ENCODE results near the gene UGT1A1. TPM values are rescaled to one million over a fixed set of nuclear protein-coding genes. Genes with fewer than 3 reads are reported as not detected.

UGT1A1 gene
- total and polyA plus RNA-seq, 8 donors, result 0.28 TPM; not detected in 7

DNA sequence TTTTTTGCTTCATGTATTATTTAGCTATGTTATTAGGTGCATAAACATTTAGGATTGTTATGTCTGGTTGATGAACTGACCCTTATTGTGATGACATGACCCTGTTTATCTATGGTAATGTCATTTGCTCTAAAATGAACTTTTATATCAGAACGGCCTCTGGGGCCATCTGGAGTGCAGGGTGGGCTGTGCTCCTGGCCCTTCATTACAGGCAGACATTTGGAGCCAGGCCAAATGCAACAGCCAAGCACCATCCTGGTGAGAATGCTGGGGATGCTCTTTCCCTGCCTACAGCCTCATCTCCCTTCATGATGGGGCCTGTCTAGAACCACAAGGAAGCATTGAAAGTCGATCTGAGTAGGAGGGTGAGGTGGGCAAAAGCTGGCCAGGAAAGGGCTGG is 56.3 kb downstream of the UGT1A1 start:
- no peaks in the 10 kb centered on the region for H3K27me3 ChIP-seq
- FAIRE-seq (no peak), ATAC-seq (no peak), DNase-seq (peak in 2 of 6 donors; percentile 6)
- TF ChIP-seq, protein P1, sequence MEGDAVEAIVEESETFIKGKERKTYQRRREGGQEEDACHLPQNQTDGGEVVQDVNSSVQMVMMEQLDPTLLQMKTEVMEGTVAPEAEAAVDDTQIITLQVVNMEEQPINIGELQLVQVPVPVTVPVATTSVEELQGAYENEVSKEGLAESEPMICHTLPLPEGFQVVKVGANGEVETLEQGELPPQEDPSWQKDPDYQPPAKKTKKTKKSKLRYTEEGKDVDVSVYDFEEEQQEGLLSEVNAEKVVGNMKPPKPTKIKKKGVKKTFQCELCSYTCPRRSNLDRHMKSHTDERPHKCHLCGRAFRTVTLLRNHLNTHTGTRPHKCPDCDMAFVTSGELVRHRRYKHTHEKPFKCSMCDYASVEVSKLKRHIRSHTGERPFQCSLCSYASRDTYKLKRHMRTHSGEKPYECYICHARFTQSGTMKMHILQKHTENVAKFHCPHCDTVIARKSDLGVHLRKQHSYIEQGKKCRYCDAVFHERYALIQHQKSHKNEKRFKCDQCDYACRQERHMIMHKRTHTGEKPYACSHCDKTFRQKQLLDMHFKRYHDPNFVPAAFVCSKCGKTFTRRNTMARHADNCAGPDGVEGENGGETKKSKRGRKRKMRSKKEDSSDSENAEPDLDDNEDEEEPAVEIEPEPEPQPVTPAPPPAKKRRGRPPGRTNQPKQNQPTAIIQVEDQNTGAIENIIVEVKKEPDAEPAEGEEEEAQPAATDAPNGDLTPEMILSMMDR (IDR thresholded peaks at IDR 0.05), result no peak
- no peaks in the 10 kb centered on the region for H3K4me1 ChIP-seq
- H3K9me3 ChIP-seq, result no peaks in the 10 kb centered on the region
- WGBS, 2 donors, result 57 to 60% methylated on average over 2 of the region's 2 CpGs
- H3K27ac ChIP-seq, result no peak overlapping the region
- intact Hi-C loops (cut with DNase I), result no loop called here
- no peaks in the 10 kb centered on the region for H3K36me3 ChIP-seq
- H3K4me3 ChIP-seq, result no peak overlapping the region

DNA sequence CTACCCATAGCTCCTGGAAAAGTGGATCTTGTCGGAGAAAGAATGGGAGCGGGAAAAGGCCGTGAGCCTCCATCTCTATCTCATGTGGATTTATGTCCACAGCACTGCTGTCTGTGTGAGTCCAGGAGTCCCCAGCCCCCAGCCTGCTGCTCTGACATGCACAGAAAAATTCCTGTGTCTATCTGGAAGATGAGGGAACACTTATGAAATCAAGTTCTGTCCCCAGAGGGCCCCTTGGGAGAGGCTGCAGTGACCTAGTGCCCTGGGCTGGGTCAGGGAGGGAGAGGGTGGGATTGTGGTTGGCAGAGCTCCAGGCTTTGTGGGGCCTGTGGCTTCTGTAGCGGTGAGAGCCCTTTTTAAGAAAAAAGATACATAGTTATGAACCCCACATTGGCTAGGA is 56.7 kb downstream of the UGT1A1 start:
- no peak overlapping the region for H3K4me3 ChIP-seq
- no peak overlapping the region for H3K27ac ChIP-seq
- no peaks in the 10 kb centered on the region for H3K27me3 ChIP-seq
- ATAC-seq, result no peak
- WGBS, 2 donors, result 84 to 86% methylated on average over 4 of the region's 4 CpGs
- no peaks in the 10 kb centered on the region for H3K36me3 ChIP-seq
- H3K9me3 ChIP-seq, result no peaks in the 10 kb centered on the region
- FAIRE-seq, result no peak
- TF ChIP-seq, protein P1 (IDR thresholded peaks at IDR 0.05), result no peak
- intact Hi-C loops (cut with DNase I), result no loop called here
- no peaks in the 10 kb centered on the region for H3K4me1 ChIP-seq
- peak in 3 of 6 donors; percentile 3 to 19 (median 11) for DNase-seq

DNA sequence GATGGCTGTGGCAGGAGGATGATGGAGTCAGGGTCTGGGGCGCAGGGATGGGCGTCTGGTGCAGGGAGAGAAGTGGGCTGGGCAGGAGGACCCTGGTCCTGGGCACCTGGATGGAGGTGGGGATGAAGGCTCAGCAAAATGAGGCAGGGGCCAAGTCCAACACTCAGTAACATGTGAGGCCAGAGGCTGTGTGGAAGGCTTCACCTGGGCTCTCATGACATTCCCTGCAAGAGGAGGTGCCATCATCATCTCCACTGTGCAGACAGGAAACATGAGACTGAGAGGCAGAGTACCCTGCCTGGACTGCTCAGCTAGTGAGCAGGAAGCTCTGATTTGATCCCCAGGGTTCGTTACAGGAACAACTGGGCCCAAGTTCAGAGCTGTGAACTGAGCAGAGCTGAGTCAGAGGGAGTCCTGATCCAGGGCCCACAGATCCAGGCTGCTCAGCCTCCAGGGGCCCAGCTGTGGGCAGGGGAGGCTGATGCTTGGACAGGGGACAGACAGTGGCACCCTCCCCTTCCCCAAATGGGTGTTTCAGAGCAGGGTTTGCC is 57.4 kb downstream of the UGT1A1 start:
- no peak overlapping the region for H3K27ac ChIP-seq
- TF ChIP-seq, protein P1 (IDR thresholded peaks at IDR 0.05), result no peak
- no peaks in the 10 kb centered on the region for H3K4me1 ChIP-seq
- WGBS, 2 donors, result 75 to 83% methylated on average over 3 of the region's 3 CpGs
- H3K9me3 ChIP-seq, result no peaks in the 10 kb centered on the region
- H3K36me3 ChIP-seq, result no peaks in the 10 kb centered on the region
- no peaks in the 10 kb centered on the region for H3K27me3 ChIP-seq
- no peak for FAIRE-seq
- peak in 3 of 6 donors; percentile 4 to 17 (median 8) for DNase-seq
- no peak for ATAC-seq
- intact Hi-C loops (cut with DNase I), result no loop called here
- H3K4me3 ChIP-seq, result no peak overlapping the region

DNA sequence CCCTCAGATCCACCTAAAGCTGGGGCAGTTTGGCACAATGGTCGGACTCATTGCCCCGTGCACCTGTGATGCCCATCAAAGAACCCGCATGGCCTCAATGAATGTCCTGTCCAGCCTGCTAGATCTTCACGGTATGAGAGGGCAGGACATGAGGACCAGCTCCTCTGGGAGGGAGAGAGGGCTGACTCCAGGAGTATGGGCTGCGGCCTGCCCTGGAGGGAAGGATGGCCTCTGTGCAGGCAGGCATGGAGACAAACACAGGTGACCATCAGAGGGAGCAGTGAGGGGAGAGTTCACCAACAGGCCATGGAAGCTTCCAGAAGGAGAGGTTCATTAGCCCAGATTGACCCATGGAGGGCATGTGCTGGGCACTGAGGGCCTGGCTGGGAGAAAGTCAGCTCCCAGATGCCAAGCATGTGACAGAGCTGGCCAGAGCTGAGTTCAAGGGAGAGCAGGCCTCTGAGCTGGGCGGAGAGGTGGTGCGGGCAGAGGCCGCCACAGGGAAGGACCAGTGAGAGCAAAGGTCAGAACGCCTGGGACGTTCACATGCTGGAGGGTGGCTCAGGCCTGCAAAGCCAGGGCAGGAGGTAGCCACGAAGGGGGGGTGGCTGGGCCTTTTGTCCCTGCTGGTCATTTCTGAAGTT is 58.0 kb downstream of the UGT1A1 start:
- WGBS, 2 donors, result 80 to 87% methylated on average over 11 of the region's 11 CpGs
- H3K4me1 ChIP-seq, result no peaks in the 10 kb centered on the region
- intact Hi-C loops (cut with DNase I), result no loop called here
- no peaks in the 10 kb centered on the region for H3K27me3 ChIP-seq
- DNase-seq (peak in 3 of 6 donors; percentile 10 to 34 (median 21)), FAIRE-seq (no peak), ATAC-seq (no peak)
- H3K4me3 ChIP-seq, result no peak overlapping the region
- H3K27ac ChIP-seq, result no peak overlapping the region
- no peaks in the 10 kb centered on the region for H3K9me3 ChIP-seq
- H3K36me3 ChIP-seq, result no peaks in the 10 kb centered on the region
- TF ChIP-seq, protein P1 (IDR thresholded peaks at IDR 0.05), result no peak
